H1 (cell line): ENCODE results near the gene PLCL1. TPM values are rescaled to one million over a fixed set of nuclear protein-coding genes. Genes with fewer than 3 reads are reported as not detected.

ENCODE experiments used
- CTCF ChIA-PET: fragments of 300-600 bp; sonication (Branson Sonifier 250); formaldehyde crosslinking; loops from one replicate; lab custom pipeline; 2021; ENCODE audit not compliant: partially characterized antibody; lab: Charles Lee
- POLR2A ChIA-PET: fragments of 300-600 bp; sonication (Branson Sonifier 250); formaldehyde crosslinking; loops from one replicate; lab custom pipeline; 2021; ENCODE audit warnings: inconsistent platforms; ENCODE audit not compliant: partially characterized antibody; lab: Charles Lee
- DNase-seq, 2 experiments: peaks; one replicate each; pipeline versions ENCODE4 v3.0.0 to v3.0.0-alpha.2; 2010 to 2022; ENCODE audit warnings: low spot score in 2 of 2, low read depth in 1 of 2, mixed read lengths in 1 of 2
- FAIRE-seq: peaks from 2 replicates; lab custom pipeline; 2011; peaks lifted over from hg19 to GRCh38; lab: Jason Lieb, UNC
- H2AFZ ChIP-seq: 2 replicates; pipeline ENCODE4 v1.8.1; 2012; ENCODE audit warnings: low read length, inconsistent platforms
- H2AK5ac ChIP-seq: 2 replicates; pipeline ENCODE4 v1.6.1; 2013; ENCODE audit warnings: low read depth, low read length
- H2BK120ac ChIP-seq: replicated peaks from 2 replicates; pipeline ENCODE3; 2013; ENCODE audit warnings: low read depth, low read length, inconsistent platforms
- H2BK12ac ChIP-seq: 2 replicates; pipeline ENCODE4 v1.6.1; 2013; ENCODE audit warnings: low read depth, low read length
- H2BK15ac ChIP-seq: 2 replicates; pipeline ENCODE4 v1.6.1; 2013; ENCODE audit warnings: low read length
- H2BK20ac ChIP-seq: 2 replicates; pipeline ENCODE4 v1.6.1; 2013; ENCODE audit warnings: low read length
- H2BK5ac ChIP-seq: 2 replicates; pipeline ENCODE4 v1.6.1; 2013; ENCODE audit warnings: low read depth, low read length
- H3K14ac ChIP-seq: 2 replicates; pipeline ENCODE4 v1.6.1; 2013; ENCODE audit warnings: inconsistent platforms; ENCODE audit not compliant: insufficient read length
- H3K18ac ChIP-seq: 2 replicates; pipeline ENCODE4 v1.6.1; 2013; ENCODE audit warnings: low read length; ENCODE audit errors: extremely low read depth
- H3K23ac ChIP-seq: 2 replicates; pipeline ENCODE4 v1.6.1; 2013; ENCODE audit warnings: inconsistent platforms; ENCODE audit not compliant: insufficient read length
- H3K23me2 ChIP-seq: 2 replicates; pipeline ENCODE4 v1.6.1; 2013; ENCODE audit warnings: low read depth, low read length
- H3K27ac ChIP-seq: 2 replicates; pipeline ENCODE4 v1.6.1; 2011; ENCODE audit warnings: low read depth, low read length, inconsistent platforms
- H3K27me3 ChIP-seq, 4 experiments: replicated peaks in 1 of 4; 1 replicate in 1 of 4; 2 replicates in 3 of 4; pipeline versions ENCODE4 v1.6.1 to v1.8.1; 2011 to 2013; ENCODE audit warnings: low read length in 3 of 4, mild to moderate bottlenecking in 3 of 4, inconsistent platforms in 2 of 4, mixed read lengths in 2 of 4, moderate library complexity in 1 of 4; ENCODE audit not compliant: control insufficient read depth in 3 of 4, insufficient read depth in 3 of 4; ENCODE audit errors: extremely low read depth in 1 of 4
- H3K36me3 ChIP-seq, 4 experiments: 2 replicates each; pipeline versions ENCODE4 v1.6.1 to v1.8.1; 2011 to 2013; ENCODE audit warnings: mild to moderate bottlenecking in 4 of 4, low read length in 3 of 4, moderate library complexity in 2 of 4, control low read depth in 1 of 4, inconsistent platforms in 1 of 4; ENCODE audit not compliant: insufficient read depth in 4 of 4, control insufficient read depth in 2 of 4
- H3K4ac ChIP-seq: replicated peaks from 2 replicates; pipeline ENCODE3; 2013; ENCODE audit warnings: low read length, low read depth, mixed read lengths, inconsistent platforms; ENCODE audit not compliant: insufficient read length
- H3K4me1 ChIP-seq, 4 experiments: replicated peaks in 1 of 4; 1 replicate in 1 of 4; 2 replicates in 3 of 4; pipeline versions ENCODE4 v1.6.1 to v1.8.1; 2011 to 2013; ENCODE audit warnings: low read length in 3 of 4, inconsistent platforms in 2 of 4, mixed read lengths in 1 of 4; ENCODE audit not compliant: insufficient read depth in 4 of 4, control insufficient read depth in 3 of 4
- H3K4me2 ChIP-seq, 2 experiments: 2 replicates each; pipeline versions ENCODE4 v1.6.1 to v1.8.1; 2011 to 2013; ENCODE audit warnings: low read depth in 2 of 2, low read length in 2 of 2, control low read depth in 1 of 2, inconsistent platforms in 1 of 2, mild to moderate bottlenecking in 1 of 2; ENCODE audit not compliant: insufficient read depth in 1 of 2
- H3K4me3 ChIP-seq, 4 experiments: fragments of 200-600, 300-600 bp in 1 of 4; sonication (generic), shearing (Covaris generic), sonication (Bioruptor Twin) in 1 of 4; 2 replicates each; pipeline versions ENCODE4 v1.5.1 to v1.8.1; 2011 to 2016; ENCODE audit warnings: low read length in 4 of 4, low read depth in 3 of 4, control low read depth in 2 of 4, inconsistent platforms in 2 of 4, mild to moderate bottlenecking in 2 of 4, mixed read lengths in 1 of 4, moderate library complexity in 1 of 4; ENCODE audit not compliant: insufficient read depth in 2 of 4; ENCODE audit errors: extremely low read depth in 1 of 4
- H3K56ac ChIP-seq: replicated peaks from 2 replicates; pipeline ENCODE3; 2013; ENCODE audit warnings: low read depth, mild to moderate bottlenecking, mixed read lengths, low read length, inconsistent platforms; ENCODE audit not compliant: insufficient read length
- H3K79me1 ChIP-seq: 2 replicates; pipeline ENCODE4 v1.6.1; 2013; ENCODE audit warnings: low read depth, low read length, control low read depth
- H3K79me2 ChIP-seq, 2 experiments: 2 replicates each; pipeline versions ENCODE4 v1.6.1 to v1.8.1; 2012 to 2013; ENCODE audit warnings: low read length in 2 of 2, mild to moderate bottlenecking in 2 of 2, inconsistent platforms in 1 of 2; ENCODE audit not compliant: insufficient read depth in 2 of 2, control insufficient read depth in 1 of 2
- H3K9ac ChIP-seq, 4 experiments: replicated peaks in 1 of 4; 1 replicate in 1 of 4; 2 replicates in 3 of 4; pipeline versions ENCODE4 v1.6.1 to v1.8.1; 2011 to 2013; ENCODE audit warnings: low read depth in 3 of 4, low read length in 3 of 4, control low read depth in 2 of 4, mild to moderate bottlenecking in 2 of 4, moderate library complexity in 2 of 4, inconsistent platforms in 1 of 4; ENCODE audit errors: extremely low read depth in 1 of 4
- H3K9me3 ChIP-seq, 2 experiments: 2 replicates each; pipeline versions ENCODE4 v1.6.1 to v1.8.1; 2012 to 2013; ENCODE audit warnings: mild to moderate bottlenecking in 2 of 2, moderate library complexity in 2 of 2, control low read depth in 1 of 2, inconsistent platforms in 1 of 2, low read depth in 1 of 2, low read length in 1 of 2, mixed read lengths in 1 of 2; ENCODE audit not compliant: insufficient read depth in 2 of 2
- H4K20me1 ChIP-seq, 2 experiments: replicated peaks in 1 of 2; 2 replicates each; pipeline versions ENCODE3 to v1.8.1; 2011 to 2013; ENCODE audit warnings: inconsistent platforms in 2 of 2, low read length in 2 of 2, mild to moderate bottlenecking in 1 of 2; ENCODE audit not compliant: insufficient read depth in 2 of 2, control insufficient read depth in 1 of 2
- H4K5ac ChIP-seq: 2 replicates; pipeline ENCODE4 v1.6.1; 2013; ENCODE audit warnings: low read length, low read depth, mixed read lengths, inconsistent platforms; ENCODE audit not compliant: insufficient read length
- H4K8ac ChIP-seq: 2 replicates; pipeline ENCODE4 v1.8.0; 2013; ENCODE audit warnings: mild to moderate bottlenecking, moderate library complexity, low read length, inconsistent platforms; ENCODE audit not compliant: insufficient read depth; ENCODE audit errors: extremely low read depth
- H4K91ac ChIP-seq: replicated peaks from 2 replicates; pipeline ENCODE3; 2013; ENCODE audit warnings: low read length, mixed read lengths, inconsistent platforms; ENCODE audit not compliant: insufficient read length
- CHD1 ChIP-seq: IDR thresholded peaks from 2 replicates; pipeline ENCODE4 v1.6.1; 2012; ENCODE audit warnings: low read depth, low read length, improper control_type of control experiment
- CHD2 ChIP-seq: IDR thresholded peaks from 2 replicates; pipeline ENCODE4 v1.6.1; 2012; ENCODE audit warnings: low read length, improper control_type of control experiment
- CTBP2 ChIP-seq: IDR thresholded peaks from 2 replicates; pipeline ENCODE4 v1.7.0; 2011; ENCODE audit warnings: borderline replicate concordance, mild to moderate bottlenecking, moderate library complexity, mixed read lengths, low read length; ENCODE audit not compliant: insufficient read depth, insufficient read length
- CTCF ChIP-seq, 3 experiments: IDR thresholded peaks; 1 replicate in 2 of 3; 2 replicates in 1 of 3; pipeline versions ENCODE4 v1.5.1 to v1.6.1; 2011; ENCODE audit warnings: low read length in 3 of 3, mild to moderate bottlenecking in 3 of 3, inconsistent platforms in 2 of 3, low read depth in 1 of 3, moderate library complexity in 1 of 3; ENCODE audit not compliant: insufficient read depth in 1 of 3; ENCODE audit errors: control extremely low read depth in 1 of 3
- EGR1 ChIP-seq: IDR thresholded peaks from 2 replicates; pipeline ENCODE4 v1.6.1; 2011; ENCODE audit warnings: low read depth, low read length, borderline replicate concordance
- FOSL1 ChIP-seq: IDR thresholded peaks from 2 replicates; pipeline ENCODE4 v1.6.1; 2011; ENCODE audit warnings: mild to moderate bottlenecking, low read depth, low read length, moderate library complexity; ENCODE audit not compliant: insufficient read depth
- MAX ChIP-seq: IDR thresholded peaks from 2 replicates; pipeline ENCODE4 v1.6.1; 2012; ENCODE audit warnings: inconsistent platforms
- NANOG ChIP-seq: IDR thresholded peaks from 2 replicates; pipeline ENCODE4 v1.6.1; 2011; ENCODE audit warnings: low read length, low read depth, mild to moderate bottlenecking, inconsistent platforms; ENCODE audit not compliant: insufficient read depth, poor library complexity, severe bottlenecking
- TCF12 ChIP-seq: IDR thresholded peaks from 2 replicates; pipeline ENCODE4 v1.6.1; 2011; ENCODE audit warnings: low read depth, mild to moderate bottlenecking, low read length
- WGBS, 2 experiments: shearing (Covaris generic) in 1 of 2; methylation state at CpG; one replicate each; pipeline versions ENCODE4 v1.1.6 to v1.1.7; 2013 to 2015; ENCODE audit warnings: low lambda C conversion rate in 2 of 2, mixed read lengths in 2 of 2, inconsistent platforms in 1 of 2, low coverage in 1 of 2, missing lambda C conversion rate in 1 of 2; ENCODE audit not compliant: insufficient replicate concordance in 2 of 2, insufficient coverage in 1 of 2, insufficient read length in 1 of 2; ENCODE audit errors: extremely low coverage in 1 of 2, missing lambda C conversion rate in 1 of 2; 5-methylcytosine and 5-hydroxymethylcytosine counted together
- polyA plus RNA-seq, 7 experiments: library from polyadenylated mRNA; depleted of rRNA in 3 of 7; stranded (reverse) in 5 of 7; unstranded in 2 of 7; fragments of >200 nt in 5 of 7; fragments of 200-250 nt in 2 of 7; gene quantifications; 1 replicate in 5 of 7; 2 replicates in 1 of 7; 4 replicates in 1 of 7; pipeline versions ENCODE4 v1.2.1 to v1.2.3, GENCODE V29; 2011 to 2013; ENCODE audit warnings: missing spikeins in 2 of 7, mixed read lengths in 2 of 7
- total RNA-seq: library from RNA; stranded (reverse); fragmentation: NEBNext Ultra II Directional; extraction: Animal tissue kit (Norgen Biotek cat#: 25700); gene quantifications from 2 replicates; pipeline ENCODE4 v1.2.1, GENCODE V29; 2021

Gene PLCL1
- total and polyA plus RNA-seq, 2 of the 8 experiments (the other 6 are each of a cell fraction or from before 2014, with no cell fraction given): not detected

- no peak for DNase-seq
- peaks cover 0 to 2% (median 0%) of the 10 kb centered on the region in 4 experiments; a peak in 3 of 7 replicates for H3K4me1 ChIP-seq
- H2BK15ac ChIP-seq: no peak overlapping the region
- no peak overlapping the region for H2AFZ ChIP-seq
- H2AK5ac ChIP-seq: no peak overlapping the region
- no peak overlapping the region for H2BK20ac ChIP-seq
- ChIA-PET POLR2A (no interaction called here), CTCF (interaction anchor here (0.6 to 3.7 kb wide), 5 partner anchors 14 to 420 kb away, joined by 3 to 24 read pairs (median 4); no protein-coding TSS in a partner anchor)
- H3K79me1 ChIP-seq: no peaks in the 10 kb centered on the region
- no peak overlapping the region for H3K9ac ChIP-seq
- no peak overlapping the region for H4K5ac ChIP-seq
- H3K27ac ChIP-seq: no peak overlapping the region
- no peaks in the 10 kb centered on the region for H3K23me2 ChIP-seq
- H3K18ac ChIP-seq: no peak overlapping the region
- no peak overlapping the region for H3K4me3 ChIP-seq
- H2BK12ac ChIP-seq: no peak overlapping the region
- no peaks in the 10 kb centered on the region for H3K27me3 ChIP-seq
- H3K56ac ChIP-seq: no peak overlapping the region
- H3K23ac ChIP-seq: no peak overlapping the region
- H2BK120ac ChIP-seq: no peak overlapping the region
- H4K91ac ChIP-seq: no peak overlapping the region
- H3K4ac ChIP-seq: no peak overlapping the region
- no peak overlapping the region for H4K8ac ChIP-seq
- no peak overlapping the region for H3K4me2 ChIP-seq
- H3K36me3 ChIP-seq: no peaks in the 10 kb centered on the region
- H3K9me3 ChIP-seq: no peaks in the 10 kb centered on the region
- H3K14ac ChIP-seq: no peak overlapping the region
- FAIRE-seq: no peak
- no peak for TF ChIP-seq CTBP2
- TF ChIP-seq FOSL1: no peak
- no peak for TF ChIP-seq MAX
- TF ChIP-seq NANOG: no peak
- TF ChIP-seq CHD1: no peak
- TF ChIP-seq CHD2: no peak
- no peak for TF ChIP-seq TCF12
- no peak for TF ChIP-seq CTCF (IDR thresholded peaks at IDR 0.05; ENCODE audit: control extremely low read depth in 1 of 3, insufficient read depth in 1 of 3, low read depth in 1 of 3, low read length in 3 of 3)
- TF ChIP-seq EGR1: no peak
- WGBS, 2 experiments: 94% methylated on average over 1 of the region's 1 CpG; no CpG with 5 or more reads in 1 of the 2 experiments
- H4K20me1 ChIP-seq: no peaks in the 10 kb centered on the region
- H3K79me2 ChIP-seq: no peaks in the 10 kb centered on the region
- no peak overlapping the region for H2BK5ac ChIP-seq
These were observed 309.7 kb downstream of the PLCL1 start for GRCh38 chr2:198114064-198114463.
